Keratinocyte (primary cell): ENCODE data around the gene PRDM4.

Experiments used
- CTCF ChIP-seq, 3 experiments: IDR thresholded peaks in 1 of 3; conservative IDR thresholded peaks in 1 of 3; optimal IDR thresholded peaks in 1 of 3; 2 replicates in 2 of 3; 3 replicates in 1 of 3; pipeline versions ENCODE3 to v1.5.1; 2011; ENCODE audit warnings: low read length in 3 of 3, mild to moderate bottlenecking in 3 of 3, moderate library complexity in 2 of 3, control low read depth in 1 of 3, inconsistent platforms in 1 of 3; ENCODE audit not compliant: insufficient read depth in 2 of 3; ENCODE audit errors: extremely low read depth in 1 of 3
- EZH2 ChIP-seq: IDR thresholded peaks from one replicate; pipeline ENCODE4 v1.6.1; 2012; ENCODE audit warnings: inconsistent platforms, mild to moderate bottlenecking, low read length, moderate library complexity

DNA sequence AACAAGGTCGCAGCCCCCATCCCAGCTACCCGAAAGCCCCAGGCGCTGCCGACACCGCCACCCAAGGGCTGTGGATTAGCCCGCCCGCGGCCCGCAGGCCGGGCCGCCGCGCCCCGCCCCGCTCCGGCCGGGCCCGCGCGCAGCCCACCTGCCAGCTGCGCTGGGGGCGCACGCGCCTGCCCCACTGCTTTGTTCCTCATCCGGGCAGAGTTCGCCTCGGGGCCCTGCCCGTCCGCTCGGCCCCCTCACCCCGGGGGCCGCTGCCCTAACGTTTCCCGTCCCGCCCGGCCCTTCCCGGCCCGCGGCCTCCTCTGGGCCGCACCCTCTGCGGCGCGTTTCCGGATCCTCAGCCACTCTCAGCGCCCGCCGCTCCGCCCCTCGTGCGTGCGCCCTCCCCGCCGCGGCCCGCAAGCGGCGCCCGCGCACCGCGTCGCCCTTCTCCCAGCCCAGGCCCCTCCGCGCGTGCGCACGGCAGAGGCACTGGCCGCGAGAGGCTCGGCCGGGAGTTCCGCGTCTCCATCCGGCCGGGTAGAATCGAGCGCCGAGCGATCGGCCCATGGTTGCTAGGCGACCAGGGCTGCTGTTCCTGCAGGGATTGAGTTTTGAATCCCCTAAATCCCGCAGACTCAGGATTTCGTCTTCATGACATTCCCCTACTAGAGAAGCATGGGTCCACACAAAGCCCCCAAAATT lies at the start of gene PRDM4:
- TF ChIP-seq CTCF (optimal IDR thresholded peaks at IDR 0.05 in 1 of 3, IDR thresholded peaks at IDR 0.05 in 1 of 3, conservative IDR thresholded peaks at IDR 0.05 in 1 of 3; ENCODE audit: extremely low read depth in 1 of 3, insufficient read depth in 2 of 3, low read length in 3 of 3) (peak in 2 of 3 experiments; percentile 29 to 71), EZH2 (no peak)
